HG02884 (cell line): ENCODE measurements around the gene SND1.

Experiments
- ATAC-seq: cut with Tn5 transposase; IDR thresholded peaks from one replicate; pipeline ENCODE4 v1.9.1; 2021; ENCODE audit warnings: mild to moderate bottlenecking, moderate library complexity; ENCODE audit not compliant: unreplicated experiment

The SND1 gene

GRCh38 chr7:127979113-127979727, 327.2 kb downstream of the SND1 start:
- no peak for ATAC-seq

GRCh38 chr7:127979728-127980126, 327.7 kb downstream of the SND1 start:
- no peak for ATAC-seq

GRCh38 chr7:127980901-127981300, 328.9 kb downstream of the SND1 start:
- ATAC-seq, result no peak

DNA sequence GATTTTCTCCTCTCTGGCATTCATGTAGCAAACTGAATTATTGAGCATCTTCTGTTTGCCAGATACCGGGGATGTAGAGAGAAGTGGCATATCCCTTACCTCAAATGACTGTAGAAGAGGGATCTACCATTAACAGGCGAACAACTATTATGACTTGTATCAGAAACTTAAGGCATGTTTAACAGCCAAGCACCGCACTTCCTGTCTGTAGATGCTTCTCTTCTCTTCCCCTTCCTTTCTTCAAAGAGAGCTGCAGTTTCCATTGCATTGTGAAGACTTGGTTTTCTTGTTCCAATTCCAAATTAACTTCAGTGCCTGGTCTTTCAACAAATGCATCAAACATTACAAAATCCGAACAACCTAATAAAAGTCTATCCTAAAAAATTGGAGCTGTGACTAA, 330.0 kb downstream of the SND1 start:
- ATAC-seq, result no peak

DNA sequence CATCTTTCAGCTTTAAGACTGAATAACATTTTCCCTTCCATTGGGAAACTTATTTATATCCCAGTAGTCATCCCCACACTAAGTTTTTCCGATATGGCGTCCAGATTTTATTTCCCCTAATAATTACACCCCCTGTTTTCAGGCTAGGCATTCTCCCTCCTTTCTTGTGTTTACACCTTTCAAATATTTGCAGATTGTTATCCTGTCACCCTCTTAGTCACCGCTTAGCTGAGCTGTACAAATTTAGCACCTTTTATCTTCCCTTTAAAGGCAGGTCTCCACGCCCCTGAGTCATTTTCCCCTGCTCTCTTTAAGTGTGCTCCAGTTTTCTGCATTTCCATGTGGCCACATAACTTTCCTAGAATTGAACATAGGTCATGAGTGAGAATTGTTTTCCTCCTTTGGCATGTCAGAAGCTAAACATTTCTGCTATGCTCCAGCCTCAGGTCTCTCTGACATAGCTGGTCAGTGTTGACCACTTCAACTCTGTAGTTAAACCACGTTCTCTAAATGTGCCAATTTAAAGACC, 331.9 kb downstream of the SND1 start:
- ATAC-seq, result no peak

- no peak for ATAC-seq
Measured at GRCh38 chr7:127986581-127987521, 334.9 kb downstream of the SND1 start.

- no peak for ATAC-seq
Measured at GRCh38 chr7:127988751-127989150, 336.8 kb downstream of the SND1 start.

DNA sequence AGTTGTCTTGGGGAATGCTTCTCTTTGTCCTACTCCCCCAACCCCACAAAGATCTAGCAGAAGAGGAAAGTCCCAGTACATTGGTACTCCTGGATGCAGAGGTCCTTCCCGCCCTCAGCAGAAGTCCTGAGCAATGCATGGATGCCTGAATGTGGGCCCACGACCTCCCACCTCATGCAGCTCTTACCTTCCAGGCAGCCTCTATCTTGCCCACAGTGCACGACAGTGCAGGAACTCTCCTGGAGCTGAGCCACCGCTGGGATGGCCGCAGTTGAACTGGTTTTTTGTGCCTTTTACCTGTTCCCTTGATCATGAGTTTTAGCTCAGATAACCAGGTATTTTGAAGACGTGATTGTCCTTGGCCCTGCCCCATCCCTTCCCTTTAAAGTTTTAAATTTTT, 341.3 kb downstream of the SND1 start:
- ATAC-seq, result no peak

GRCh38 chr7:127993987-127994386, 342.0 kb downstream of the SND1 start:
- no peak for ATAC-seq

- no peak for ATAC-seq
Measured at GRCh38 chr7:127995156-127995880, 343.3 kb downstream of the SND1 start.

DNA sequence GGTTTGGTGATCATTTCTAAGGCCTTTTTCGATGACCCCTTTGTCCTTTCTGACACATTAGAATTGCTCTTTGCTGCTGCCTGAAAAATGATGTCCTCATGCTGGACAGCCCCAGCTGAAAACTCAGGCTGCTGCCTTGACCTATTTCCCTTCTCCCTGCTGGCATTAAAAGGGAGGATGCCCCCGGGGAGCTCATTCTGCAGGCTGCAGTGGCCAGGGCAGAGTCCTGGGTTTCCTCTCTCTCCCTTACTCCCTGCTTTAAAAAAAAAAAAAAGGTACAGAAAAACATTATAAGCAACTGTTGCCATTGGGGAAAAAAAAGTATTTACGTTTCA, 343.9 kb downstream of the SND1 start:
- ATAC-seq, result no peak

DNA sequence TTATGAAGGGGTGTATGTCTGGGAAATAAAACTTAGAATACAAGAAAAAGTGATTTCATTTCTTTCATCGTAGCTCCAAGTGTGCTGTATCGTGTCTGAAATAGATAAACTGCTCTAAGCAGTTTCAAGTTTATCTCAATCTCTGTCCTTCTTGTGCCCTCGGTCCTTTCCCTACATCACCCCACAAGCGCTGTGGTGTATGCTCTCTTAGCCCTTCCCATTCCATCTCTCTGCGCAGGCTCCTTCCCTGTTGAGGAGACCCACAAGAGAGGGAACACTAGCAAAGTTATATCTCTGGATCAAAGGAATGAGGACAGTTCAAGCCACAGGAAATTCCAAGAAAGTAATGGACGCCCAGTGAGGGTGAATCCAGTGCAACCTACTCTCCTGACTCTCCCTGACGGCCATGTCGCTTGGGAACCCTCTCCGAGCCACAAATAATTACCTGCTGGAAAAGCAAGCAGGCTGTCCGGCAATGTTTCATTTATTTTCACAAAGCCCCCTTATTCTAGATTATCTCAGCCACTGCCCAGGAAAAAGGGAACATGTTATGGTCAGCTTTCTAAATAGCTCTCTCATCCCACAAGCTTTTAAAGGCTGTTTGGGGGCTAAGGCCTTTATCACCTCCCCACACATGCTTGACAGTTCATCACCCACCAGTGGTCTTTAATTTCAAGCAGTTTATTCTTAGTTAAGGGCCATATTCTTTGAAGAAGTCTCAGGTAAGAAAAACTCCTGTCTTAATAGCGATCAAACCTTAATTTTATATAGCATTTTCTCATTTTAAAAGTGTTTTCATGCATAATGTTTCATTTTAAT, 344.5 kb downstream of the SND1 start:
- no peak for ATAC-seq

- no peak for ATAC-seq
Measured at GRCh38 chr7:127997226-127997922, 345.4 kb downstream of the SND1 start.

- ATAC-seq, result no peak
Measured at GRCh38 chr7:127998671-127999070, 346.7 kb downstream of the SND1 start.

GRCh38 chr7:128000048-128000447, 348.1 kb downstream of the SND1 start:
- no peak for ATAC-seq

DNA sequence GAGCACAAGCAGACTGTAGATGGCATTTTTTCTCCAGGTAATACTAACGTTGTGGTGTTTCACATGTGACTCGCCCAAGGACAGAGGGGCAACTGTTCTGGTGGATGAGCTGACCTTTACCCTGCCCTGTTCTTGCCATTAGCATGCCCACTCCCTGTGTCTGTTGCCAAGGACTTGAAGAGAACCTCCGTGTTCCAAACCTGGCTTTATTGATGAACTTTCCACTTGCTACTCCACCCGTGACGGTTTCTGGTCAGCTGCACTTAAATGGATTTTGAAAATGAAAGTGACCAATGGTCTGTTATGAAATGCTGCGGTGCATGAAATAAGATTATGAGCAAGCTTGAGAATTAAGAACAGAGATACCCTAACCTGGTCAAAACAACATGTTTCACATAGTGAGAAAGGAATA, 348.9 kb downstream of the SND1 start:
- ATAC-seq, result peak; percentile 47

DNA sequence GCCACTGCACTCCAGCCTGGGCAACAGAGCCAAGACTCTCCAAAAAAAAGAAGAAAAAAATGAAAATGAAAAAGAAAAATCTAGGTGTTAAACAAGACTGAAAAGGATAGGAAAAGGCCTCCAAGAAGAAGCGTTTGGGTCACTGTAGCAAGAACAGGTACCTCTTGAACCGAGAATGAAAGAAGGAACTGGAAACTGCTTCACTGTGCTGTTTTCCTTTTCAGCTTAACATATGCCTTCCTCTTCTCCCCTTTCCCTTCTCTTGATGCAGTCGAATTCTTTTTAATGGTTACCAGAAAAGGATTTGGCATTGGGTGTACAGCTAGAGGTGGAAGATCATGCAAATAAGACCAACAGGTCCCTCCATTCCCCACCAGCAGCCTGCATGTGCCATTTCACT, 351.2 kb downstream of the SND1 start:
- ATAC-seq, result peak; percentile 55

- ATAC-seq, result no peak
Measured at GRCh38 chr7:128003787-128004186, 351.8 kb downstream of the SND1 start.

- no peak for ATAC-seq
Measured at GRCh38 chr7:128004623-128005022, 352.6 kb downstream of the SND1 start.

GRCh38 chr7:128005117-128005516, 353.1 kb downstream of the SND1 start:
- no peak for ATAC-seq
